GM13977 (cell line): ENCODE measurements around the gene CCDC134.

Experiments used
- DNase-seq: peaks from one replicate; pipeline ENCODE4 v3.0.0; 2012; ENCODE audit warnings: low spot score
- in situ Hi-C: fragments of 300-500 bp; cut with MboI; formaldehyde crosslinking; loops from one replicate; pipeline ENCODE4 v1.12.0; 2022; ENCODE audit warnings: low sequenced_read_pairs, low pct_unique_long_range_greater_than_20kb, mixed read lengths, inconsistent platforms; ENCODE audit not compliant: unreplicated experiment
- TF ChIP-seq, protein P1 (sequence below): IDR thresholded peaks from 2 replicates; pipeline ENCODE4 v1.5.1; 2012; ENCODE audit warnings: mild to moderate bottlenecking, control low read depth; ENCODE audit not compliant: insufficient read depth; ENCODE audit errors: extremely low read depth, missing control alignments

The CCDC134 gene

DNA sequence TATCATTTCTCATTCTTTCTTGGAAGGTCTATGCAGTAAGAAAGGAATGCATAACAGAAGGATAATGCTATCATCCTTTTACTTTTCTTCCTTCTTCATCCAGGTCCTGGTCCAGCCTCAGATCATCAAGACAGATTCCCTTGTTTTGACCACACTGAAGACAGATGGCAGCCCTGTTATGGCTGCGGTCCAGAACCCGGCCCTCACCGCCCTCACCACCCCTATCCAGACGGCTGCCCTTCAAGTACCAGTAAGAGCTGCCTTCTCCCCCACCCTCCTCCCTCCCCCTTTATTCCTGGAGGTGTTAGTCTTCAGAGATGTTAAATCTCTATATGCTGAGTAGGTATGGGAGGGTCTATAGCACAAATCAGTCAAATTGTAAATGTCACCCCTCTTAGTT lies 70.3 kb downstream of the CCDC134 start:
- DNase-seq = no peak
- in situ Hi-C loops = no loop called here
- TF ChIP-seq, protein P1, sequence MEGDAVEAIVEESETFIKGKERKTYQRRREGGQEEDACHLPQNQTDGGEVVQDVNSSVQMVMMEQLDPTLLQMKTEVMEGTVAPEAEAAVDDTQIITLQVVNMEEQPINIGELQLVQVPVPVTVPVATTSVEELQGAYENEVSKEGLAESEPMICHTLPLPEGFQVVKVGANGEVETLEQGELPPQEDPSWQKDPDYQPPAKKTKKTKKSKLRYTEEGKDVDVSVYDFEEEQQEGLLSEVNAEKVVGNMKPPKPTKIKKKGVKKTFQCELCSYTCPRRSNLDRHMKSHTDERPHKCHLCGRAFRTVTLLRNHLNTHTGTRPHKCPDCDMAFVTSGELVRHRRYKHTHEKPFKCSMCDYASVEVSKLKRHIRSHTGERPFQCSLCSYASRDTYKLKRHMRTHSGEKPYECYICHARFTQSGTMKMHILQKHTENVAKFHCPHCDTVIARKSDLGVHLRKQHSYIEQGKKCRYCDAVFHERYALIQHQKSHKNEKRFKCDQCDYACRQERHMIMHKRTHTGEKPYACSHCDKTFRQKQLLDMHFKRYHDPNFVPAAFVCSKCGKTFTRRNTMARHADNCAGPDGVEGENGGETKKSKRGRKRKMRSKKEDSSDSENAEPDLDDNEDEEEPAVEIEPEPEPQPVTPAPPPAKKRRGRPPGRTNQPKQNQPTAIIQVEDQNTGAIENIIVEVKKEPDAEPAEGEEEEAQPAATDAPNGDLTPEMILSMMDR = no peak

DNA sequence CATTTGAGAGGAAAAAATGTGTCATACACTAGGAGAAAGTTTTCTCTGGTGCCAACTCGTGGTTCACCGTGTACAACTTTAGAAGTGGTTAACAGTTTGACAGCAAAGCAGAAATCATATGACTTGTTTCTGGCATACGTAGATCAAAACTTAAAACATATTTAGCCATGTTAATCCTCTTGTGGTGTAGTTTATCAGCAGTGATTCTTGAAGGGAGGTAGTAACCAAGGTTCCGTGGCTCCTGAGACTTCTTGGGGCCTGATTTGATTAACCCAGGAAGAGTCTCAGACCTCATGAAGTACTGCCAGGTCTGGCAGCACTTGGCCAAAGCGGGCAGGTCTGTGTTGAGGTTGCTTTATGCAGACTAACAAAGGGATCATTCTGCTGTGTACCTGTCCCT lies 72.9 kb downstream of the CCDC134 start:
- TF ChIP-seq, protein P1 = no peak
- DNase-seq = no peak
- in situ Hi-C loops = no loop called here

DNA sequence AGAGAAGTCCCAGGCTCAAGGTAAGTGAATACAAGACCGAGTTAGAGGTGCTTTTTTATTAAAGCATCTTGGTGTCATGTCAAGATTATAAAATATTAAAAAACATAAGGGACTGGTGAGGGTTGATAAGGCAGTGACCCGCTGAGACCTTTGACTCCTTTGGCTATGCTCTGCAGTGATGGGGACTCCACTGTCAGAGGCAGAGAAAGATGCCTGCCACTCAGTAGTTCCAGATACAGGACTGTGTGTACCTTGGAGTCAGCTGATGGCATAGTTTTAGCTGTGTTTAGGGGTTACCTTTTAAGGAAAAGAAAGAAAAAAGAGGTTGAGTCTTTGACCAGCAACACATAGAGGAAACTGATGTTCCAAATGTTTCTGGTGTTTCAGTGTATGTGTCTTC lies 73.6 kb downstream of the CCDC134 start:
- in situ Hi-C loops = no loop called here
- DNase-seq = no peak
- TF ChIP-seq, protein P1 = no peak

DNA sequence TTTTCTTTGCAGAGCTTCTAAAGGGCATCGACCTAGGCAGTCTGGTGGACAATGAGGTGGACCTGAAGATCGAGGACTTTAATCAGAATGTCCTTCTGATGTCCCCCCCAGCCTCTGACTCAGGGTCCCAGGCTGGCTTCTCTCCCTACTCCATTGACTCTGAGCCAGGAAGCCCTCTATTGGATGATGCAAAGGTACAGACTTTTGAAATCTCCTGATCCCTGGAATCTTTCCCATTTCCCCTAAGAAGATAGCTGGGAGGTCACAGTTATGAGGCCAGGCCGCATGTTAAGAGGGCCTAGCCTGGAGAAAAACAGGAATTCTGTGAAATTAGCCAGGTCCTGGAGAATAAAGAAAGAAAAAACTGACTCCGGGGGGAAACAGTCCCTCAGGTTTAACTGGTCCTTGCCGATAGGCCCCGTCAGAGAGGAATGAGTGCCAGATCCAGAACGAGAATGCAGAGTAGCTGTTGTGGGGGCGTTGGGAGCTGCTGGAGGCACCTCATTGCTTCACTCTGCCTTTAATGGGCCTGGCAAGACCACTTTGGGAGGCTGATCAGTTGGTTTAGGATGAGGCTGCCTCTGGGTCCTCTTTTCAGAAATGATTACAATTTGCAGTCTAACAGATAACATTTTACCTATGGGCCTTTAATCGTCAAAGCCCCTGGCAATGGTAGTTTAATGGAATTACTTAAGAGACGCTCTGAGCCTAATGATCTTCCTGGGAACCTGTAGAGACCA lies 75.2 kb downstream of the CCDC134 start:
- TF ChIP-seq, protein P1 = no peak
- DNase-seq = no peak
- in situ Hi-C loops = no loop called here
